ENCODE results near the gene NOA1. TPM values are rescaled to one million over a fixed set of nuclear protein-coding genes. Genes with fewer than 3 reads are reported as not detected.
"Not testable (repeated sequence)": the region's sequence is repeated elsewhere in the genome, so short reads cannot be mapped to it uniquely, and the experiment has no call there.

The NOA1 gene
- polyA plus RNA-seq, 1 experiment = 15.9 TPM

- Histone ChIP-seq H3K36me3 (ENCODE audit: control insufficient read depth, insufficient read depth, low read length) (no peaks in the 10 kb centered on the region; the same call in 1 of the 2 replicates), H3K4me3 (ENCODE audit: low read depth, low read length) (no peak overlapping the region), H3K27me3 (ENCODE audit: control insufficient read depth, insufficient read depth, low read length) (no peaks in the 10 kb centered on the region)
- DNase-seq (ENCODE audit: low read depth) = no peak
- POLR2A ChIA-PET = no interaction called here
- TF ChIP-seq CTCF (IDR thresholded peaks at IDR 0.05; ENCODE audit: insufficient read depth, low read depth, low read length) = no peak
- CTCF ChIA-PET = interaction anchor here (1.1 to 1.6 kb wide), 2 partner anchors 12 to 13 kb away, joined by 3 to 5 read pairs; no protein-coding TSS in a partner anchor
These were observed 37.0 kb downstream of the NOA1 start for GRCh38 chr4:56940403-56940802.

GRCh38 chr4:56939826-56940225, 37.6 kb downstream of the NOA1 start:
- POLR2A ChIA-PET; H3K36me3 ChIP-seq (ENCODE audit: control insufficient read depth, insufficient read depth, low read length); H3K4me3 ChIP-seq (ENCODE audit: low read depth, low read length); DNase-seq (ENCODE audit: low read depth); H3K27me3 ChIP-seq (ENCODE audit: control insufficient read depth, insufficient read depth, low read length): not testable (repeated sequence)
- CTCF ChIA-PET = interaction anchor here (1.6 kb wide), 1 partner anchor 12 kb away, joined by 5 read pairs; no protein-coding TSS in a partner anchor

- no peak overlapping the region for H3K4me3 ChIP-seq (ENCODE audit: low read depth, low read length)
- TF ChIP-seq CTCF (IDR thresholded peaks at IDR 0.05; ENCODE audit: insufficient read depth, low read depth, low read length) = no peak
- DNase-seq (ENCODE audit: low read depth) = peak; percentile 40
These were observed 40.1 kb downstream of the NOA1 start for GRCh38 chr4:56937262-56937661.

GRCh38 chr4:56931924-56932323, 45.5 kb downstream of the NOA1 start:
- ChIA-PET CTCF (interaction anchor here (0.6 to 0.7 kb wide), 2 partner anchors 9 to 25 kb away, joined by 3 read pairs; no protein-coding TSS in a partner anchor), POLR2A (no interaction called here)
- TF ChIP-seq CTCF (IDR thresholded peaks at IDR 0.05; ENCODE audit: insufficient read depth, low read depth, low read length) = no peak
- DNase-seq (ENCODE audit: low read depth) = no peak
- Histone ChIP-seq H3K36me3 (ENCODE audit: control insufficient read depth, insufficient read depth, low read length) (peaks cover 11% of the 10 kb centered on the region), H3K27me3 (ENCODE audit: control insufficient read depth, insufficient read depth, low read length) (no peaks in the 10 kb centered on the region), H3K4me3 (ENCODE audit: low read depth, low read length) (no peak overlapping the region)

More at GRCh38 chr4:56937262-56937661, 40.1 kb downstream of the NOA1 start:
- Histone ChIP-seq H3K36me3 (ENCODE audit: control insufficient read depth, insufficient read depth, low read length) (no peaks in the 10 kb centered on the region; the same call in 1 of the 2 replicates), H3K27me3 (ENCODE audit: control insufficient read depth, insufficient read depth, low read length) (no peaks in the 10 kb centered on the region)
- ChIA-PET POLR2A (no interaction called here), CTCF (no interaction called here)

- ChIA-PET CTCF (no interaction called here), POLR2A (no interaction called here)
- TF ChIP-seq CTCF (IDR thresholded peaks at IDR 0.05; ENCODE audit: insufficient read depth, low read depth, low read length) = no peak
- no peak overlapping the region for H3K4me3 ChIP-seq (ENCODE audit: low read depth, low read length)
- no peaks in the 10 kb centered on the region for H3K27me3 ChIP-seq (ENCODE audit: control insufficient read depth, insufficient read depth, low read length)
- peaks cover 11% of the 10 kb centered on the region for H3K36me3 ChIP-seq (ENCODE audit: control insufficient read depth, insufficient read depth, low read length)
- no peak for DNase-seq (ENCODE audit: low read depth)
These were observed 46.8 kb downstream of the NOA1 start for GRCh38 chr4:56930638-56931037.

- no peak for TF ChIP-seq CTCF (IDR thresholded peaks at IDR 0.05; ENCODE audit: insufficient read depth, low read depth, low read length)
- POLR2A ChIA-PET = no interaction called here
- Histone ChIP-seq H3K4me3 (ENCODE audit: low read depth, low read length) (no peak overlapping the region), H3K27me3 (ENCODE audit: control insufficient read depth, insufficient read depth, low read length) (no peaks in the 10 kb centered on the region), H3K36me3 (ENCODE audit: control insufficient read depth, insufficient read depth, low read length) (peaks cover 12% of the 10 kb centered on the region)
- CTCF ChIA-PET = no interaction called here
- DNase-seq (ENCODE audit: low read depth) = no peak
These were observed 50.2 kb downstream of the NOA1 start for GRCh38 chr4:56927196-56927595.

GRCh38 chr4:56914977-56915376, 62.4 kb downstream of the NOA1 start:
- H3K27me3 ChIP-seq (ENCODE audit: control insufficient read depth, insufficient read depth, low read length); H3K36me3 ChIP-seq (ENCODE audit: control insufficient read depth, insufficient read depth, low read length); CTCF ChIA-PET; DNase-seq (ENCODE audit: low read depth); POLR2A ChIA-PET; H3K4me3 ChIP-seq (ENCODE audit: low read depth, low read length): not testable (repeated sequence)
